HepG2 (cell line): ENCODE data around the gene CLUH. TPM values are rescaled to one million over a fixed set of nuclear protein-coding genes. Genes with fewer than 3 reads are reported as not detected.

Source experiments
- FOXA1 ChIP-seq, 2 experiments: fragments of 450-650 bp in 1 of 2; sonication (generic) in 1 of 2; formaldehyde crosslinking in 1 of 2; IDR thresholded peaks; 2 replicates each; pipeline versions ENCODE4 v1.4.0 to v1.6.1; 2016 to 2020; ENCODE audit warnings: missing genetic modification reagents in 1 of 2
- HDAC1 ChIP-seq: sonication (generic); formaldehyde crosslinking; IDR thresholded peaks from 2 replicates; pipeline ENCODE4 v1.5.1; 2020; ENCODE audit warnings: mild to moderate bottlenecking, missing genetic modification reagents
- HNF4A ChIP-seq: sonication (generic); formaldehyde crosslinking; IDR thresholded peaks from 2 replicates; pipeline ENCODE4 v1.4.0; 2020; ENCODE audit warnings: missing genetic modification reagents
- KMT2B ChIP-seq: IDR thresholded peaks from 2 replicates; pipeline ENCODE4 v1.6.1; 2016; ENCODE audit warnings: missing genetic modification reagents, missing compliant biosample characterization
- MEIS1 ChIP-seq: sonication (generic); formaldehyde crosslinking; IDR thresholded peaks from 2 replicates; pipeline ENCODE4 v1.9.0; 2021; ENCODE audit warnings: mild to moderate bottlenecking, missing genetic modification reagents, moderate library complexity, borderline replicate concordance
- MYC ChIP-seq: sonication (generic); formaldehyde crosslinking; IDR thresholded peaks from 2 replicates; pipeline ENCODE4 v1.9.0; 2021; ENCODE audit warnings: missing genetic modification reagents, borderline replicate concordance
- RXRA ChIP-seq: sonication (generic); formaldehyde crosslinking; IDR thresholded peaks from 2 replicates; pipeline ENCODE4 v1.5.1; 2020; ENCODE audit warnings: missing genetic modification reagents
- SIN3A ChIP-seq: IDR thresholded peaks from 2 replicates; pipeline ENCODE4 v1.6.1; 2011; ENCODE audit warnings: low read depth, mild to moderate bottlenecking, control low read depth, low read length, borderline replicate concordance
- SKI ChIP-seq: fragments of 450-650 bp; IDR thresholded peaks from one replicate; pipeline ENCODE4 v1.6.1; 2018; ENCODE audit warnings: mild to moderate bottlenecking; ENCODE audit not compliant: partially characterized antibody
- TAF1 ChIP-seq: sonication (generic); formaldehyde crosslinking; IDR thresholded peaks from 2 replicates; pipeline ENCODE4 v1.4.0; 2020; ENCODE audit warnings: missing genetic modification reagents
- ZBTB34 ChIP-seq: sonication (generic); formaldehyde crosslinking; IDR thresholded peaks from 2 replicates; pipeline ENCODE4 v1.8.0; 2022; ENCODE audit warnings: mild to moderate bottlenecking, missing genetic modification reagents
- ZMYM4 ChIP-seq: sonication (generic); formaldehyde crosslinking; IDR thresholded peaks from 2 replicates; pipeline ENCODE4 v1.8.1; 2023; ENCODE audit warnings: mild to moderate bottlenecking, missing genetic modification reagents
- ZNF10 ChIP-seq: sonication (generic); formaldehyde crosslinking; IDR thresholded peaks from 2 replicates; pipeline ENCODE4 v1.4.0; 2020; ENCODE audit warnings: mild to moderate bottlenecking, low read depth, missing genetic modification reagents, borderline replicate concordance
- ZNF143 ChIP-seq: sonication (generic); formaldehyde crosslinking; IDR thresholded peaks from 2 replicates; pipeline ENCODE4 v1.4.0; 2020; ENCODE audit warnings: missing genetic modification reagents
- ZNF501 ChIP-seq: sonication (generic); formaldehyde crosslinking; IDR thresholded peaks from 2 replicates; pipeline ENCODE4 v1.5.1; 2020; ENCODE audit warnings: mild to moderate bottlenecking, moderate library complexity, missing genetic modification reagents
- ZNF567 ChIP-seq: sonication (generic); formaldehyde crosslinking; IDR thresholded peaks from 2 replicates; pipeline ENCODE4 v1.8.1; 2023; ENCODE audit warnings: mild to moderate bottlenecking, missing genetic modification reagents, borderline replicate concordance
- ZNF580 ChIP-seq: IDR thresholded peaks from 2 replicates; pipeline ENCODE4 v1.6.1; 2016; ENCODE audit warnings: low read depth, borderline replicate concordance
- ZNF747 ChIP-seq: sonication (generic); formaldehyde crosslinking; IDR thresholded peaks from 2 replicates; pipeline ENCODE4 v1.8.1; 2023; ENCODE audit warnings: missing genetic modification reagents, mild to moderate bottlenecking, borderline replicate concordance
- ZSCAN29 ChIP-seq: sonication (generic); formaldehyde crosslinking; conservative IDR thresholded peaks from 2 replicates; pipeline ENCODE4 v1.4.0; 2020; ENCODE audit warnings: mild to moderate bottlenecking, missing genetic modification reagents
- polyA plus RNA-seq, 8 experiments: library from polyadenylated mRNA; depleted of rRNA in 3 of 8; stranded (reverse) in 7 of 8; unstranded in 1 of 8; fragments of >200 nt; fragmentation: Illumina TruSeq in 4 of 8; extraction: Trizol in 4 of 8; gene quantifications; 2 replicates each; pipeline versions ENCODE4 v1.2.1 to v1.2.3, GENCODE V29; 2011 to 2016; ENCODE audit warnings: low read depth in 4 of 8, missing spikeins in 1 of 8, mixed read lengths in 1 of 8; ENCODE audit not compliant: insufficient read depth in 1 of 8
- total RNA-seq, 5 experiments: library from RNA; depleted of rRNA; stranded (reverse); fragments of >200 nt; fragmentation: Illumina TruSeq; extraction: Trizol; gene quantifications; 2 replicates each; pipeline ENCODE4 v1.2.3, GENCODE V29; 2016; ENCODE audit warnings: low read depth in 1 of 5
- TF ChIP-seq, protein P1 (sequence below): fragments of 450-650 bp; IDR thresholded peaks from 2 replicates; pipeline ENCODE4 v1.6.1; 2017; ENCODE audit warnings: mild to moderate bottlenecking
- TF ChIP-seq, protein P2 (sequence below): IDR thresholded peaks from 2 replicates; pipeline ENCODE4 v1.6.1; 2016; ENCODE audit warnings: missing biosample characterization, missing genetic modification reagents, low read depth
- TF ChIP-seq, protein P3 (sequence below): sonication (generic); formaldehyde crosslinking; IDR thresholded peaks from 2 replicates; pipeline ENCODE4 v1.4.0; 2020; ENCODE audit warnings: missing genetic modification reagents, mild to moderate bottlenecking, borderline replicate concordance

CLUH gene
- total and polyA plus RNA-seq, 2 of the 13 experiments (the other 11 are each of a cell fraction or from before 2014, with no cell fraction given): 30.9 to 60.5 TPM

DNA sequence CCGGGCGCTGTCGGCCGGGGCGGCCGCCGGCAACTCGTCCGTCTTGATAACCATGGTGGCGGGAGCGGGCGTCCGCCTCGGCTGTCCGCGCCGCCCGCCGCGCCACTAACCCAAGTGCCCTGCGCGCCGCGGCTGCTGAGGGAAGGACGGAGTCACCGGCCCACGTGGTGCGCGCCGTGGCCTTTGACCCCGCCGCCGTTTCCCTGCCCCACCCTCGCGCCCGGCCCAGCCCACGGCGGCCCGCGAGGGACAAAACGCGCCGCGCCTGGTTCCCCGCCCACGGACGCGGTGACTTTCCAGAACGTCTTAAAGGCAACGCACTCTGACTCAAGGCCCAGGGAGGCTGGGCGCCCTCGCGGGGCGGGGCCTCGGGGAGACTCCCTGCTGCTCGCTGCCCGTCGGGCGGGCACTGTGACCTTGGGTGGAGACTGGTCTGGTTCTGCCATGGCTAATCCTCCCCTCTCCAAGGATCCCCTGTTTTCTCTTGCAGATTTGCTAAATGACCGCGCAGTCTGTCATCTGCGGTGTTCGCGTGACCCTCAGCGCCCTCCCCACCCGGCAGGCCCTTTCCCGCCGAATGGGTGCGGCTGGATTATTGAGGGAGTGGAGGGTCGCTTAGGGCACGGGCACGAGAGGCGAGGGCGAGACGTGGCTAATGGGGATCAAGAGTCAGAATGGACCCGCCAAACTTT lies at the start of gene CLUH (continued):
- TF ChIP-seq, protein P1, sequence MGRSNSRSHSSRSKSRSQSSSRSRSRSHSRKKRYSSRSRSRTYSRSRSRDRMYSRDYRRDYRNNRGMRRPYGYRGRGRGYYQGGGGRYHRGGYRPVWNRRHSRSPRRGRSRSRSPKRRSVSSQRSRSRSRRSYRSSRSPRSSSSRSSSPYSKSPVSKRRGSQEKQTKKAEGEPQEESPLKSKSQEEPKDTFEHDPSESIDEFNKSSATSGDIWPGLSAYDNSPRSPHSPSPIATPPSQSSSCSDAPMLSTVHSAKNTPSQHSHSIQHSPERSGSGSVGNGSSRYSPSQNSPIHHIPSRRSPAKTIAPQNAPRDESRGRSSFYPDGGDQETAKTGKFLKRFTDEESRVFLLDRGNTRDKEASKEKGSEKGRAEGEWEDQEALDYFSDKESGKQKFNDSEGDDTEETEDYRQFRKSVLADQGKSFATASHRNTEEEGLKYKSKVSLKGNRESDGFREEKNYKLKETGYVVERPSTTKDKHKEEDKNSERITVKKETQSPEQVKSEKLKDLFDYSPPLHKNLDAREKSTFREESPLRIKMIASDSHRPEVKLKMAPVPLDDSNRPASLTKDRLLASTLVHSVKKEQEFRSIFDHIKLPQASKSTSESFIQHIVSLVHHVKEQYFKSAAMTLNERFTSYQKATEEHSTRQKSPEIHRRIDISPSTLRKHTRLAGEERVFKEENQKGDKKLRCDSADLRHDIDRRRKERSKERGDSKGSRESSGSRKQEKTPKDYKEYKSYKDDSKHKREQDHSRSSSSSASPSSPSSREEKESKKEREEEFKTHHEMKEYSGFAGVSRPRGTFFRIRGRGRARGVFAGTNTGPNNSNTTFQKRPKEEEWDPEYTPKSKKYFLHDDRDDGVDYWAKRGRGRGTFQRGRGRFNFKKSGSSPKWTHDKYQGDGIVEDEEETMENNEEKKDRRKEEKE: no peak
- TF ChIP-seq SIN3A (peak; percentile 82; the same call in 1 of the 2 replicates), RXRA (CRISPR knock-in tag) (peak; percentile 70; the same call in 1 of the 2 replicates), ZBTB34 (CRISPR knock-in tag) (no peak), SKI (peak; percentile 78), ZNF567 (CRISPR knock-in tag) (peak; percentile 76; the same call in 1 of the 2 replicates), MYC (CRISPR knock-in tag) (peak; percentile 97), ZNF501 (CRISPR knock-in tag) (peak; percentile 45; the same call in 1 of the 2 replicates), HDAC1 (CRISPR knock-in tag) (peak; percentile 91), HNF4A (CRISPR knock-in tag) (peak; percentile 70), ZNF10 (CRISPR knock-in tag) (no peak), ZNF143 (peak; percentile 63; the same call in 1 of the 2 replicates), TAF1 (peak; percentile 68), KMT2B (peak; percentile 66), ZSCAN29 (peak; percentile 68; the same call in 1 of the 2 replicates), ZNF580 (CRISPR knock-in tag) (0 out of 2 replicates have a peak, but pooled peaks have one; percentile 49), ZMYM4 (CRISPR knock-in tag) (peak; percentile 81), ZNF747 (CRISPR knock-in tag) (0 out of 2 replicates have a peak, but pooled peaks have one; percentile 34), MEIS1 (peak; percentile 69; the same call in 1 of the 2 replicates), FOXA1 (IDR thresholded peaks at IDR 0.05) (no peak), FOXA1 (CRISPR knock-in tag; IDR thresholded peaks at IDR 0.05) (no peak)
- TF ChIP-seq, protein P2, sequence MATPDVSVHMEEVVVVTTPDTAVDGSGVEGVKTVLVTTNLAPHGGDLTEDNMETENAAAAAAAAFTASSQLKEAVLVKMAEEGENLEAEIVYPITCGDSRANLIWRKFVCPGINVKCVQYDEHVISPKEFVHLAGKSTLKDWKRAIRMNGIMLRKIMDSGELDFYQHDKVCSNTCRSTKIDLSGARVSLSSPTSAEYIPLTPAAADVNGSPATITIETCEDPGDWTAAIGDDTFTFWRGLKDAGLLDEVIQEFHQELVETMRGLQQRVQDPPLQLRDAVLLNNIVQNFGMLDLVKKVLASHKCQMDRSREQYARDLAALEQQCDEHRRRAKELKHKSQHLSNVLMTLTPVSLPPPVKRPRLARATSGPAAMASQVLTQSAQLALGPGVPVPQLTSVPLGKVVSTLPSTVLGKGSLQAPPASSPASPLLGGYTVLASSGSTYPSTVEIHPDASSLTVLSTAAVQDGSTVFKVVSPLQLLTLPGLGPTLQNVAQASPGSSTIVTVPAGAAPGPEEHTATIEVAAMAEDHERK (CRISPR knock-in tag): peak; percentile 90
- TF ChIP-seq, protein P3, sequence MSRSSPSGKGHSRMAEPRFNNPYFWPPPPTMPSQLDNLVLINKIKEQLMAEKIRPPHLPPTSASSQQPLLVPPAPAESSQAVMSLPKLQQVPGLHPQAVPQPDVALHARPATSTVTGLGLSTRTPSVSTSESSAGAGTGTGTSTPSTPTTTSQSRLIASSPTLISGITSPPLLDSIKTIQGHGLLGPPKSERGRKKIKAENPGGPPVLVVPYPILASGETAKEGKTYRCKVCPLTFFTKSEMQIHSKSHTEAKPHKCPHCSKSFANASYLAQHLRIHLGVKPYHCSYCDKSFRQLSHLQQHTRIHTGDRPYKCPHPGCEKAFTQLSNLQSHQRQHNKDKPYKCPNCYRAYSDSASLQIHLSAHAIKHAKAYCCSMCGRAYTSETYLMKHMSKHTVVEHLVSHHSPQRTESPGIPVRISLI (CRISPR knock-in tag): peak; percentile 13; the same call in 1 of the 2 replicates
